ENCODE measurements around the gene SASH1. TPM values are rescaled to one million over a fixed set of nuclear protein-coding genes. Genes with fewer than 3 reads are reported as not detected.

The SASH1 gene
- total RNA-seq, 1 experiment from 2014 or later, result 6.6 TPM

DNA sequence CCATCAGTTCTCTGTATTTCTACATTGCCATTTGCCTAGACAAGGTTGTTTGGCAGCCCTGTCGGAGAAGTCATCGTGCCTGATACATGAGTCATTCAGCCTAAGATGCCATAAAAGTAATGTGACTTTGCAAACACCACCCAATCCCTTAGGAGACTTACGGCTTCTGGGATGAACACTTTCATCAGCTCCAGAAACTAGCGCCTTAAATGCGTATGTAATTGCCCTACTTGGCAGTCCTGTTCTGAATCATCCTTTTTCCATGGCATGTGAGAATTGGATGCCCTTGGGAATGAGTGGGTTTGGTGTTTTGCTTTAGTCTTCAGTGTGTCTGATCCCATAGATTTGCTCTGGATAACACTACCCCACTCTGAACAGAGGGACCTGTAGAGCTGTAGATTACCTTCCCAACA, 158.5 kb downstream of the SASH1 start:
- Histone ChIP-seq H3K36me3 (ENCODE audit: control insufficient read depth, insufficient read depth, low read length) (no peaks in the 10 kb centered on the region), H3K9me3 (ENCODE audit: control insufficient read depth, insufficient read depth, low read depth, low read length) (no peaks in the 10 kb centered on the region), H3K4me1 (ENCODE audit: control insufficient read depth, insufficient read depth, low read length) (no peaks in the 10 kb centered on the region), H3K27ac (ENCODE audit: low read length) (no peak overlapping the region), H3K4me3 (ENCODE audit: low read depth in 2 of 2, low read length in 2 of 2) (no peak overlapping the region), H3K27me3 (ENCODE audit: control insufficient read depth, insufficient read depth, low read length) (no peaks in the 10 kb centered on the region)
- ChIA-PET POLR2A (no interaction called here), CTCF (no interaction called here)
- intact Hi-C loops (cut with micrococcal nuclease; ENCODE audit: unreplicated experiment), result no loop called here
- in situ Hi-C loops (cut with HindIII; ENCODE audit: low pct_unique_long_range_greater_than_20kb, low sequenced_read_pairs), result no loop called here
- no peak for DNase-seq (ENCODE audit: low read depth, low spot score)
- ATAC-seq, result no peak
- BruUV-seq (replicated peaks), result no TSS peak
- TF ChIP-seq, protein P1, sequence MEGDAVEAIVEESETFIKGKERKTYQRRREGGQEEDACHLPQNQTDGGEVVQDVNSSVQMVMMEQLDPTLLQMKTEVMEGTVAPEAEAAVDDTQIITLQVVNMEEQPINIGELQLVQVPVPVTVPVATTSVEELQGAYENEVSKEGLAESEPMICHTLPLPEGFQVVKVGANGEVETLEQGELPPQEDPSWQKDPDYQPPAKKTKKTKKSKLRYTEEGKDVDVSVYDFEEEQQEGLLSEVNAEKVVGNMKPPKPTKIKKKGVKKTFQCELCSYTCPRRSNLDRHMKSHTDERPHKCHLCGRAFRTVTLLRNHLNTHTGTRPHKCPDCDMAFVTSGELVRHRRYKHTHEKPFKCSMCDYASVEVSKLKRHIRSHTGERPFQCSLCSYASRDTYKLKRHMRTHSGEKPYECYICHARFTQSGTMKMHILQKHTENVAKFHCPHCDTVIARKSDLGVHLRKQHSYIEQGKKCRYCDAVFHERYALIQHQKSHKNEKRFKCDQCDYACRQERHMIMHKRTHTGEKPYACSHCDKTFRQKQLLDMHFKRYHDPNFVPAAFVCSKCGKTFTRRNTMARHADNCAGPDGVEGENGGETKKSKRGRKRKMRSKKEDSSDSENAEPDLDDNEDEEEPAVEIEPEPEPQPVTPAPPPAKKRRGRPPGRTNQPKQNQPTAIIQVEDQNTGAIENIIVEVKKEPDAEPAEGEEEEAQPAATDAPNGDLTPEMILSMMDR (IDR thresholded peaks at IDR 0.05), result no peak
- TF ChIP-seq TCF7L2 (IDR thresholded peaks at IDR 0.05; ENCODE audit: low read depth, low read length), result no peak
- no peak for TF ChIP-seq POLR2AphosphoS5 (IDR thresholded peaks at IDR 0.05; ENCODE audit: low read depth, low read length)
- no peak for TF ChIP-seq SIN3A (IDR thresholded peaks at IDR 0.05; ENCODE audit: borderline replicate concordance, insufficient read depth, low read depth, low read length)
- TF ChIP-seq, protein P2, sequence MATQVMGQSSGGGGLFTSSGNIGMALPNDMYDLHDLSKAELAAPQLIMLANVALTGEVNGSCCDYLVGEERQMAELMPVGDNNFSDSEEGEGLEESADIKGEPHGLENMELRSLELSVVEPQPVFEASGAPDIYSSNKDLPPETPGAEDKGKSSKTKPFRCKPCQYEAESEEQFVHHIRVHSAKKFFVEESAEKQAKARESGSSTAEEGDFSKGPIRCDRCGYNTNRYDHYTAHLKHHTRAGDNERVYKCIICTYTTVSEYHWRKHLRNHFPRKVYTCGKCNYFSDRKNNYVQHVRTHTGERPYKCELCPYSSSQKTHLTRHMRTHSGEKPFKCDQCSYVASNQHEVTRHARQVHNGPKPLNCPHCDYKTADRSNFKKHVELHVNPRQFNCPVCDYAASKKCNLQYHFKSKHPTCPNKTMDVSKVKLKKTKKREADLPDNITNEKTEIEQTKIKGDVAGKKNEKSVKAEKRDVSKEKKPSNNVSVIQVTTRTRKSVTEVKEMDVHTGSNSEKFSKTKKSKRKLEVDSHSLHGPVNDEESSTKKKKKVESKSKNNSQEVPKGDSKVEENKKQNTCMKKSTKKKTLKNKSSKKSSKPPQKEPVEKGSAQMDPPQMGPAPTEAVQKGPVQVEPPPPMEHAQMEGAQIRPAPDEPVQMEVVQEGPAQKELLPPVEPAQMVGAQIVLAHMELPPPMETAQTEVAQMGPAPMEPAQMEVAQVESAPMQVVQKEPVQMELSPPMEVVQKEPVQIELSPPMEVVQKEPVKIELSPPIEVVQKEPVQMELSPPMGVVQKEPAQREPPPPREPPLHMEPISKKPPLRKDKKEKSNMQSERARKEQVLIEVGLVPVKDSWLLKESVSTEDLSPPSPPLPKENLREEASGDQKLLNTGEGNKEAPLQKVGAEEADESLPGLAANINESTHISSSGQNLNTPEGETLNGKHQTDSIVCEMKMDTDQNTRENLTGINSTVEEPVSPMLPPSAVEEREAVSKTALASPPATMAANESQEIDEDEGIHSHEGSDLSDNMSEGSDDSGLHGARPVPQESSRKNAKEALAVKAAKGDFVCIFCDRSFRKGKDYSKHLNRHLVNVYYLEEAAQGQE (IDR thresholded peaks at IDR 0.05; ENCODE audit: insufficient read depth in 1 of 2, low read depth in 2 of 2, low read length in 1 of 2), result no peak

- DNase-seq (ENCODE audit: low read depth, low spot score) (no peak), ATAC-seq (no peak)
- Histone ChIP-seq H3K4me1 (ENCODE audit: control insufficient read depth, insufficient read depth, low read length) (no peaks in the 10 kb centered on the region), H3K27me3 (ENCODE audit: control insufficient read depth, insufficient read depth, low read length) (no peaks in the 10 kb centered on the region), H3K9me3 (ENCODE audit: control insufficient read depth, insufficient read depth, low read depth, low read length) (no peaks in the 10 kb centered on the region), H3K4me3 (ENCODE audit: low read depth in 2 of 2, low read length in 2 of 2) (no peak overlapping the region), H3K36me3 (ENCODE audit: control insufficient read depth, insufficient read depth, low read length) (no peaks in the 10 kb centered on the region), H3K27ac (ENCODE audit: low read length) (no peak overlapping the region)
- in situ Hi-C loops (cut with HindIII; ENCODE audit: low pct_unique_long_range_greater_than_20kb, low sequenced_read_pairs), result no loop called here
- ChIA-PET CTCF (no interaction called here), POLR2A (no interaction called here)
- BruUV-seq (replicated peaks), result no TSS peak
- TF ChIP-seq SIN3A (IDR thresholded peaks at IDR 0.05; ENCODE audit: borderline replicate concordance, insufficient read depth, low read depth, low read length), result no peak
- intact Hi-C loops (cut with micrococcal nuclease; ENCODE audit: unreplicated experiment), result no loop called here
These were observed 159.6 kb downstream of the SASH1 start for GRCh38 chr6:148502083-148502772.

DNA sequence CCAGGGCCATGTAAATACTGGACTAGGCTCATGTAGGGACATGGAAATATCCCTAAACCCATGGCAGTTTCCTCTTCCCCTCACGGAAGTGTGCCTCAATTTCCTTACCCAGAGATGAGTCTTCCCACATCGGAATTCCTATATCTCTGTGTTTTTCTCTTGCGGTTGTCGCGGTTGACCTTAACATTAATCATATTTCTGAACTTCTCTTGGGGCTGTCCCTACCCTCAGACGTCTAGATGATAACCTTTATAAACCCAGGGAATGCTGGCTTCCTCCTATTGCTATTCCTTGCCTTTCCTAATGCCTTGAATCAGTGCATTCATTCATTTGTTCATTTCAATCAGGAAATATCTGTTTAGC, 160.1 kb downstream of the SASH1 start:
- Histone ChIP-seq H3K4me3 (ENCODE audit: low read depth in 2 of 2, low read length in 2 of 2) (no peak overlapping the region), H3K27ac (ENCODE audit: low read length) (no peak overlapping the region), H3K4me1 (ENCODE audit: control insufficient read depth, insufficient read depth, low read length) (no peaks in the 10 kb centered on the region), H3K36me3 (ENCODE audit: control insufficient read depth, insufficient read depth, low read length) (no peaks in the 10 kb centered on the region), H3K27me3 (ENCODE audit: control insufficient read depth, insufficient read depth, low read length) (no peaks in the 10 kb centered on the region), H3K9me3 (ENCODE audit: control insufficient read depth, insufficient read depth, low read depth, low read length) (no peaks in the 10 kb centered on the region)
- ATAC-seq, result no peak
- in situ Hi-C loops (cut with HindIII; ENCODE audit: low pct_unique_long_range_greater_than_20kb, low sequenced_read_pairs), result no loop called here
- TF ChIP-seq TCF7L2 (IDR thresholded peaks at IDR 0.05; ENCODE audit: low read depth, low read length) (no peak), SIN3A (IDR thresholded peaks at IDR 0.05; ENCODE audit: borderline replicate concordance, insufficient read depth, low read depth, low read length) (no peak), POLR2AphosphoS5 (IDR thresholded peaks at IDR 0.05; ENCODE audit: low read depth, low read length) (no peak)
- TF ChIP-seq, protein P1 (IDR thresholded peaks at IDR 0.05), result no peak
- TF ChIP-seq, protein P2 (IDR thresholded peaks at IDR 0.05; ENCODE audit: insufficient read depth in 1 of 2, low read depth in 2 of 2, low read length in 1 of 2), result no peak
- DNase-seq (ENCODE audit: low read depth, low spot score), result no peak
- intact Hi-C loops (cut with micrococcal nuclease; ENCODE audit: unreplicated experiment), result no loop called here
- POLR2A ChIA-PET, result no interaction called here
- no TSS peak for BruUV-seq (replicated peaks)
- CTCF ChIA-PET, result no interaction called here
